GM18498 (cell line): ENCODE data around the gene GRID1.

Source experiments
- ATAC-seq: cut with Tn5 transposase; IDR thresholded peaks from one replicate; pipeline ENCODE4 v1.9.1; 2021; ENCODE audit warnings: mild to moderate bottlenecking, moderate library complexity; ENCODE audit not compliant: unreplicated experiment

The GRID1 gene

GRCh38 chr10:86295351-86295750, 71.2 kb downstream of the GRID1 start:
- ATAC-seq: no peak

DNA sequence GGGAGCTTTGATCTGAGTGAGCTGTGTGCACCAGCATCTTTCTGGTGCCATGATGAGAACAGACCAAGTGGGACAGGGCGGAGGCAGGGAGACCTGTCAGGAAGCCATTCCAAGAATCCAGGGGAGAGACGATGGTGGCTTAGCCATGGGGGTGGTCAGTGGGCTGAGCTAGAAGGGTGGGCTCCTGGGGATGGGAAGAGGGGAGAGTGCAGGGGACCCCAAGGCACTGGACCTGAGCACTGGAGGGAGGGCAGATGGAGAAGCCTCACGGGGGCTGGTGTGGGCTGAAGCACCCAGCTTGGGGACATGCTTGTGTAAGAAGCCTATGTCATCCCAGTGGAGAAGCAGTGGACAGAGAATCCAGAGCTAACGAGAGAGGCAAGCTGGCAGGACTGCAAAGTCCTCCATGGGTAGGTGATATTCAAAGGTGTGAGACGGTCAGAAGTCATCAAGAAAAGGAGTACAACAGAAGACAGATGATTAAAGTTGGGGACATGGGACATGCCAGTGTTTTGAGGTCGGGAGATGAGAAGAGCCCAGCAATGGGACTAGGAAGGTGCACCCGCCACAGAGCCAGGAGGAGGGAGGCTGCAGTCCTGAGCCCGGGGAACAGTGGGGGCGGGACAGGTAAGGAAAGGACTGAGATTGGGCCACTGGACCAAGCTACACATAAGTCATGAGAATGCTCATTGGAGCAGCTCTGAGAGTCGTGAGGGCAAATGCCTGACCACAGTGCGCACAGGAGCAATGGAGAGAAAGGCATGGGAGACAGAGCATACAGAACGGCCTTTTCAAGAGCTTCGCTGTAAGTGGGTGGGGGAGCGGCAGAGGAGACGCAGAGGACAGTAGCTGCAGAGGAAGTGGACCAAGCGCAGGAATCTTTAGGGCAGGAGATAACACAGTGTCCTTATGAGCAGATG, 72.0 kb downstream of the GRID1 start:
- no peak for ATAC-seq

GRCh38 chr10:86293396-86293791, 73.2 kb downstream of the GRID1 start:
- no peak for ATAC-seq

DNA sequence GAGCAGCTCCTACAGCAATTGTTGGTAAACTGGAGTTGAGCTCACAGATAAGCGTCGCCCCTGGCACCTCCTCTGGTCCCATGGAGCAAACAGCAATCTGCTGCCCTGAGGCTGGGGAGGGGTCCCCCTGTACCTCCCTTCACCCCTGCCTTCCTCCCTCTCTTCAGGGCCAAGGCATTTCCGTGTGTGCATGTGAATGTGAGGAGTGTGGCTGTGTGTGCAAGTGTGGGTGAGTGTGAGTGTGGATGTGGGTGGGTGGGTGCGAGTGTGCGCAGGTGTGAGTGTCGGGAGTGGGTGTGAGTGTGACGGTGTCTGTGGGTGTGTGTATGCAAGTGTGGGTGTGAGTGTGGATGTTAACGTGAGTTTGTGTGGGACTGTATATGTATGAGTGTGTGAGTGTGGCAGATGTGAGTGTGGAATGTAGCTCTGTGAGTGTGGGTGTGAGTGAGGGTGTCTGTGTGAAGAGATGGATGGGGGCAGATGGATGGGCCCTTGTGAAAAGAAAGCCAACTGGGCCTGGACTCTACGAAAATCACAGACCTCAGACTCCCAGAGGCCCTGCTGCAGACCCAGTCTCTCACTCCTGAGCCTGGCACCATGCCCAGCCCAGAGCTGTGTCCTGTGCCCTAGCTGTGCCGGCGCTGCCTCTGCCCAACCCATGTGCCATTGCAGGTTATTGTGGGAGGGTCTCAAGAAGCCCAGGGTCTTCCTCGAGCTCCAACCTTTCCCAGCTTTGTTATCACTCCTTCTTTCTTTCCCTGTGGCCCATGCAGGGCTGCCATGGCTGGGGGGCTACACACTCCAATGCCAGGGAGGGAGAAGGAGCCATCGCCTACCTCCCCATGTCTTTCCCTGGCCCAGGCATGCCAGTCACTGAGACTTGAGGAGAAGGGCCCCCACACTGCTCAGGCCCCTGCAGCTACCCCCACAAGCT, 73.9 kb downstream of the GRID1 start:
- ATAC-seq: no peak

- ATAC-seq: no peak
Measured at GRCh38 chr10:86291616-86292340, 74.8 kb downstream of the GRID1 start.

DNA sequence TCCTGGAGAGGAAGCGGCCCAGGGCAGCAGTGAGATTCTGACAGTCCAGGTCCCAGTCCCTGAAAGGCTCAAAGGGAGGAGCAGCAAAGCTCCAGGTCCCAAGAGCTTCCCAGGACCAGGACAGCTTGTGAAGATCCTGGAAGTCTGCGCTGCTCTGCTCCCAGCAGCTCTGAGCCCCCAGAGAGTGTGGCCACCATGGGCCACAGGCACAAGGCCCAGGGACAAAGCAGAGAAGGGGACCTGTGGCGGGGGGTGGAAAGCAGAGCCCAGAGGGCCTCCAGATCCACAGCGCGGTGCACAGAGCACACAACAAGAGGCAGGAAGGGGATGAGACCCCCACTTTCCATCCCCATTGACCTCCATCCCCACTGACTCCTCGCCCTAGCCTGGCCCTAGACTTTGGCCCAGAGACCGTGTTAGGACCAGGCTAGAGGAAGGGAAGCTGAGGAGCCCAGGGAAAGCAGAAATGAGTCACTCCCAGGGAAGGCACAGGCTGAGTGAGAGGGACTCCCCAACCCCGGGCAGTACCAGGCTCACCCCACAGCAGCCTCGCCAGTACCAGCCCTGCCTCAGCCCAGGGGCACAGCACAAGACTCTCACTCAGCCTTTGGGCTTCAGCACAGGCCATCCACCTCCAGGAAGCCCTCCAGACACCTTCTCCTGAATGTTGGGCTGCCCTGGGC, 75.5 kb downstream of the GRID1 start:
- no peak for ATAC-seq

DNA sequence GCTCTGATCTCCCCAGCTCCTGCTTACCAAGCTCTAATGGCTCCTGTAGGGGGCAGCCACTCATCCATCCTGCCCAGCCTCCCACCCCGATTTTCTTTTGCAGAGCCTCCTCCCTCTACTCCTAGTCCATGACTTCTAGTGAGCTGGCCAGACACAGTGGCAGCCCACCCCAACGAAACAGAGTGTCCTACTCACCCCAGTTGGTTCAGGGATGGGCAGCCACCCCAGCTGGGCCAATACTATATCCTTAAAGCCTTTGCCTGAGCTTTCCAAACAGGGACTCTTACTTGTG, 77.1 kb downstream of the GRID1 start:
- ATAC-seq: no peak

DNA sequence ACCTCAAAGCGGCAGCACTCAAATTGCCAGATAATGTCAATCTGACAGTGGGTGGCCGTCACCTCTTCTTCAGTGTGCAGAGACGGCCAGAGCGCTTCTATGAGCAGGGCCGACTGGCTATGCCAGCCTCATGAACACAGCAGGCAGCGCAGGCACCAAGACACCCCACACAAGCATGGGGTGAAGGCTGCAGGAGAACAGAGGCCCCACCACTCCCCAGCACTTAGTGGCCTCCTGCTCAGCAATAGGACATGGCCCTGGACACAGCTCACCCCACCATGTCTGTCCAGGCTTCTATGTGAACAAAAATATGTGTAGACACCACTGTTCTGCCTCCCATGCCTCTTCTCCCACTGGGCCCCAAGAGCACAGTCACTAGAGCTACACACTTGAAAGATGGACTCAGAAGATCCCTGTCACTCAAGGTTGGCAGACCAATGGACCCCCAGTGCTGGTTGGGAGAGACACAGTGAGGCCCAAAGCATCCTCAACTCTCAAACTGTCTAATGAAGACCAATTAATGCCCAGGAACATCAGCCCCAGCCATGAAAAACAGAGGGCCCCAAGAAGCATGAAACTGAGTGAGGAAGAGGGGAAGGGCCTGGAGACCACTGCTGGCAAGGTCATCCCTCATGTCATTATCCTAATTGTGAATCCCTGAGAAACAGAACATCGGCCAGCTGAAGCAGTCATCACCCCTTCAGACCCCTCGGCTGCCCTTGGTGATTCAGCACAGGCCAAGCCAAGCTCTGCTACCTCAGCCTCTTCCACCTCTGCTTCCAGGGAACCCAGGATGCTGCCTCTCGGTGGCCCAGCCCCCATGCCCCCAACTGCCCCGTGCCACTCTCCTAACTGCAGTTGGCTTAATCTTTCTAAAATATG, 77.7 kb downstream of the GRID1 start:
- ATAC-seq: no peak

DNA sequence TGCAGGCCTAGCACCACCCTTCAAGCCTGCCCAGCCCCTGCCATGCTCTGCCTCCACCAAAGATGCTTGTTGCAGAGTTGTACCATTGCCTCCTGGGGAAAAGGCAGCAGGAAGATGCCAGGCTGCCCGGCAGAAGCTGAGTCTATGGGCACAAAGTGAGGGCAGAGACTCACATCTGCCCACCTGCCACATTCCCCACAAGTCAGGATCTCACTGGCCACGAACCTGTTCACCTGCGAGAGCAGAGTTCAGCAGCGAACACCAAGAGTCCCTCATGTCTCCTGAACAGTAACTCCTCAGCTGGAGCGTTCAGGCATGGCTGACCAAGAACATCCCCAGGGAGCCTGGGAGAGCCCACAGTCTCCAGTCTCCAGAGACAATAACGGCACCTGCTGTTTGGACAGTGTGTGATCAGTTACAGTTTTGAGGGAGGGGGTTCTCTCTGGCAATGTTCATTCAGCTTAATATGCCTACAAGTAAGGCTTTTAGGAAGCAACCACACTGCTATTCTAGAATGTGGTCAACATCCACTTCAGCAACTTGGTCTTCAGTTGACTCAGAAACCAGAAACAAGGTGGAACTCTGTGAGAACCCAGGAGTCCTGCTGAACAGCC, 78.5 kb downstream of the GRID1 start:
- no peak for ATAC-seq

DNA sequence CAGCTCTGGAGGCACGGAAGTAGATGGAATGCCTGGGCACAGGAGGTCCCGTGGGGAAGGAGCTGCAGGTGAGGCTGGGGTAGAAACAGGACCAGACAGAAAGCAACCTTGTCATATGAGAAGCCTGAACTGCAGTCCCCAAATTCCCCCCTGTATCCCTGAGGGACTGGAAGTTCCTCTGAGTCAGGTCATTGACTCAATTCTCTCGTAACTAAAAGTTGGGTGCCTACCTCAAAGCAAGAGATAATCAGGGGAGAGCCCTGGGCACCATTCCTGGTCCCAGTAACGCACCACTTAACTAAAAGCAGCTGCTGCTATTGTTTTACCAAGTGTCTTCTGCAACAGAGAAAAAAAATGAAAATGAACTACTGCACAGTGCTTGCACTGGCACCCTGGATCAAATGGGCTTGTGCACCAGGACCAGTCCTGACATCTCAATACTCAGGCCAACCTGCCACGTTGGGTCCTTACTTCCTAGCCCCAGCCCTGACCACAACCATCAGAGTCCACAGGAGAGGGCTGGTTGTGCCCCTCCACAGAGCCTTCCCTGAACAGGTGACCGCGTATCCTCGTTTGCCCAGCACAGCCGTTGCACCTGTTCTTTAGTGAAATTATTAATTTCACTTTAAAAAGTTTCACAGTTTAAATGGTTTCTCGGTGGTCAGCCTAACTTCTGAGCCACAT, 79.3 kb downstream of the GRID1 start:
- ATAC-seq: no peak

- no peak for ATAC-seq
Measured at GRCh38 chr10:86286236-86287109, 80.1 kb downstream of the GRID1 start.

DNA sequence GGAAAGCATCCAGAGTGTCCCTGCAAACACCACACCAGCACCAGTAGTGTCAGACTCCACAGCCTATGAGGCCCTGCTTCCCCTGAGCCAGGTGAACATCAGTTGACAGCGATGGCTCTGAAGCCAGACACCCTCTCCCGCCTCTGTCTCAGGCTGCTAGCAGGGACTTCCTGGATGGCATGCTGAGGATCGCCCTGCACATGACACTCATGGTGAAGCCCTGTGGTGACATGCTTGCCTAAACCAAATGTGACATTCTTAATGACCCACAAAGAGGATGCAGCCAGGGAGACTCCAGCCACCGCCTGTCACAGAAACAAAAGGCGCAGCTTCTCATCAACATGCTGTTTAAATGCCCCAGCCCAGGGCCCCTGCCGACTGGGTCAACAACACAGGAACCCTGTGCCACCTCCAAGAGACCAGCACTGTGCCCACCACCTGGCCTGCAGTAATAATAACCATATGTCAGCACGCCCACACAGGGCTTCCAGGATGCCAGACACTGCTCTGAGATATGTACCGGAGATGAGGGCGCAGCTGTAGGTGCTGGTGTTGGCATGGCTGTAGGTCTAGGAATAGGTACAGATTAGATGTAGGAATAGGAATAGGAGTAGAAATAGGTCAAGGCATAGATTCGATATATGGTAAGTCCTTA, 81.3 kb downstream of the GRID1 start:
- no peak for ATAC-seq

GRCh38 chr10:86284355-86285105, 82.1 kb downstream of the GRID1 start:
- ATAC-seq: no peak

DNA sequence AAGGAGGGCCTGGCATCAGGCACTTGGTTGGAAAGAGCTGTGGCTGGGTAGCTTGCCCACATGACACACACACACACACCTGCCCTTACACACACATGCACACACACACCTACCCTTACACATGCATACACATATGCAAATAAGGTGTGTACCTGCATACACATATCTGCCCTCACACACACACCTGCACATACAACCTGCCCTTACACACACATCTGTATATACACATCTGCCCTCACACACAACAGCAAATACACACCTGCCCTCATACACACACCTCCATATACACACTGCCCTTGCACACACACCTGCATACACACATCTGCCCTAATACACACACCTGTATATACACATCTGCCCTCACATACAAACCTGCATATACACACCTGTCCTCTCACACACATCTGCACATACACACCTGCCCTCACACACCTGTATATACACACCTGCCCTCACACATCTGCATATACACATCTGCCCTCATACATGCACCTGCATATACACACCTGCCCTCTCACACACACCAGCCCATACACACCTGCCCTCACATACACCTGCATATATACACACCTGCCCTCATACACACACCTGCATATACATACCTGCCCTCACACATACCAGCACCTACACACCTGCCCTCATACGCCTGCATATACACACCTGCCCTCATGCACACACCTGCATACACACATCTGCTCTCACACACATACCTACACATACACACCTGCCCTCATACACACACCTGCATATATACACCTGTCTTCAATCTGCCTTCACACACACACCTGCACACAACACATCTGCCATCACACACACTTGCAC, 82.9 kb downstream of the GRID1 start:
- no peak for ATAC-seq

- no peak for ATAC-seq
Measured at GRCh38 chr10:86282664-86283465, 83.7 kb downstream of the GRID1 start.
